Brain pericyte (primary cell): ENCODE measurements around the gene GPR37.

Experiments
- DNase-seq: peaks from one replicate; pipeline ENCODE4 v3.0.0-alpha.2; 2012; ENCODE audit warnings: low read depth, low spot score

The GPR37 gene

DNA sequence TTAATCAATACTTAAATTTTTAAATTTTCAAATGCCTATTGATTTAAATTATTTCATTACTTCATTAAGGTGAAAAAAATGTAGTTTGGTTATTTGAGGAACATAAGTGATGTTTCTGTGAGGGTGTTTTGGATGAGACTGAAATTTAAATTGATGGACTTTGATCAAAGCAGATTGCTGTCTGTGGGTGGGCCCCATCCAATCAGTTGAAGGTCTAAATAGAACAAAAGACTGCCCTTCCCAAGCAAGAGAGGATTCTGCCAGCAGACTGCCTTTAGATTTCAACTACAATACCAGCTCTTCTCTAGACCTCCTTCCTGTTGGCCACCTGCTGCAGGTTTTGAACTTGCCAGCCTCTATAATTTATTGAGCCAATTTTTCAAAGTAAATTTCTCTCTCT lies 14.5 kb upstream of the GPR37 start:
- no peak for DNase-seq

DNA sequence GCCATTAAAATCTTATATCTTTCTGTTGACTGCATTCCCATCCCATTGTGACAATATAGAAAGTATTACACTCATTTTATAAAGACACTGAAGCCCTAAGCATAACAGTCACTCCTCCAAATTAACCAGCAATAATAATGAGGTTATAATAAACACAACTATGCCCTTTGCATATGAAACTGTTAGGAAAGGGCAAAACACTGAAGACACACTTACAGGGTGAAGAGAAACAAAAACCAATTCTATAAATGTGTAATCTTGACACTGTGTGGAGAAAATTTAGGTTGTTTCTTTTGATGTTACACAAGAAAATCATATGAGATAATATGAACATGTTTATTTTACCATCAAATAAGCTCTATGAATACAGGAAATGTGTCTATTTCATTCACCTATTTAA lies 14.0 kb upstream of the GPR37 start:
- DNase-seq: no peak

DNA sequence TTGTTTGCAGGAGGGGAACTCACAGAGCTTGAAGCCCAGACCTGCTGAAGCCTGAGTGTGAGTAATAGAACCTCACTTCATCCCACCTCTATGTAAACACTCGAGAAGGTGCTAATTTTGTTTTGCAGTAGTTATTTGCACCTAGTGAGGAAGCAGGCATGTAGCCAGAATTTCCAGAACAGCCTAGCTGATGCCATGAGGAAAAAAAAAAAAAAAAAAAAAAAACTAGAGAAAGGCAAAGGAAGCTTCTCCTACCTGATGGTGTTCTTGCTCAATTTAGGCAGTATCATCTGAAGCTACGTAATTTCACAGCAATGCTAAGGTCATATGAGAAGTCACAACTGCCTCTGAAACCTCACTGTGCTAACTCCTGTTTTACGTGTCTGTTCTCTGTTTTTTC lies 13.6 kb upstream of the GPR37 start:
- DNase-seq: no peak

DNA sequence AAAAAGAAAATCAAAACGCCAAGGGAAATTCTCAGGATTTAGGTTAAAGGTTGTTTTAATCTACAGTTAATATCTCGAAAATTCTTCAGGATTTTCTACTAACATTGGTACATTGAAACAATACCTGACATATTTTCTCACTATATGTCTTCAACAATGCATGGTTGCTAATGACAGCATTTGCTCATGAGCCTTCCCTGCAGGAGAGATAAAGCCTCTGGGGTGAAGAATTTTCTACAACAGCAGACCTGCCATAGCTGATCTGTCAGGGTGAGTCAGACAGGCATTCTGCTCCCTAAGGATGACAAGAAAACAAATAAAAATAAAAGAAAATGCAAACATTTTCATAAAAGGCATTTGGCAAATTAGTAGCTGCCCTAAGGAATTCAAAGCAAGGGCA lies 11.7 kb upstream of the GPR37 start:
- no peak for DNase-seq

DNA sequence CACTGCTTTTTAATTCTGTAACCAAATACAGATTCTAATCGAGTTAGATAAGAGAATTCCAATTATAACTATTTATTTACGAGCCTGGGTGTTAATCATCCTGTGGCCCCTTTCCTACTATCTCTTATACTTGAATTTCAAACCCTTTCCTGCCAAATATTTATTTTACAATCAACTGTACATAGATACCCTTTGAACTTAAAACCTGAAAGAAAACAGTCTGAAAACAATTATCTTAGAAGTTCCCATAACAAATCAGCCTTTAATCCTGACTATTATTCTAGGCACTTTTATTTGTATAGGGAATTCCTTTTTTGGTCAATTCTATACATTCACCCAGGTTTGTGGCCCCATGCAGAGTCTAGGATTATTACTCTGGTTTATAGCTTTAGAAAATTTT lies 10.6 kb upstream of the GPR37 start:
- no peak for DNase-seq

DNA sequence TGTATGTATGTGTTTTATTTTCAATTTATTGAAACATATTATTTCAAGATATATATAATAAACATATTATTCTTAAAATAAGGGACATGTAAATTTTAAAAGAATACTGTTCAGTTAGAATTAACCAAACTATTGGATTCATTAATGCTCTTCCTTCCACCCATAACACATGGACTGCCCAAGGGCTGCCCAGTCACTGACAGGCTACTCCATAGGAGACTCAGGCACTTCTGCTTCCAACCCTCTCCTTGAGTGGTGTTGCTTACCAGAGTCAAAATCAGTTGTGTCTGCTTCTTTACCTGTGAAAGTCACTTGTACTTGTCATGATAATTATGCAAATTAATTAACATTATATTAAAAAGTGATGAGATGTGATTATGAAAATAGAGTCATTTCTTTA lies 9.8 kb upstream of the GPR37 start:
- no peak for DNase-seq

DNA sequence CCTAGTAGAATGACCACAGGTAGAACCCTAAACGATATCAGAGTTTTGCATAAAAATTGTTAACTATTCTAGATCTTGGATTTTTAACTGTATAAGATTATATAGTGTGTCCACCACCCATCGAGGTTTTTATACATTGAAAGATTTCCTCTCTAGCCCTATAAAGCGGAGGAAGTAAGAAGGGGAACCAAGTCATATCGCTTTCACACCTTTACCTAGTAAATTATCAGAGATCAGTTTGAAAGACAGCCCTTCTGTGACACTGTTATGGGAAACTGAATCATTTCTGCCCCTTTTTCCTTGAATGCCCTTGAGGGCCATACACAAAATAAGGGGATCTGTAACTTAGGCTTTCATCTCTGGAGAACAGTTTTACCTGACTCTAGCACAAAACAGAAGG lies 8.3 kb upstream of the GPR37 start:
- DNase-seq: no peak

DNA sequence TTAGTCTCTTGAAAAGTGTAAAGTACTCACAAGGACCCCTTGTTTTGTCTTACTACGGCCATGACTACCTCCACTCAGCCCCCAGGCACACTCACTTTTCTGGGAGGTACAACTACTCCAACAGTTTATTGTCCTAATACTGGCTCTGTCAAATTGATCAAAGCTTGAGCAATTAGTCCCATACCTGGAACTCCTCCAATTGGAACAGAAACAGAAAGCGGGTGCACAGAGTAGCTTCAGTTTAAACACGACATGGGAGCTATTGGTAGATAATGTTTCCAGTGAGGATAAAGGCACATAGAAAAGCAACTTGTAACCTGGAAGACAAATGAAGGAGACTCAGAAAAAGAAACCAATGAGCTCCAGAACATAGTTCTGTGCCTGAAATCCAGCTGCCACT lies 7.7 kb upstream of the GPR37 start:
- DNase-seq: no peak

DNA sequence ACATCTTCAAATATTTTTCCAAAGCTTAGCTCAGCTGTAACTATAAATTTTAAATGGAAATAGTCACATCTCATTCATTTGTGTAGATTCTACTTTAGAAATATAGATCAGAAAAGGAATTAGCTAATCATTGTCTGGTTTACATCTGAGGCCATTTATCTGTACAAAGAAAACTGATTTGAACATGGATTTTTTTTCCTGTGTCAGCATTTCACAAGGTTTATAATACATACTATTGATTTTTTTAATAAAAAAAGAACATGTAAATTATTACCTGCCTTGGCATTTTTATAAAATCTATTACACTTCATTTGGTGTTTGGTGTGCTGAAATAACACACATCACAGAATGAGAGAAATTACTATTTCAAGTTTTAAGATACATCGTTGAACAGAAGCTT lies 3.5 kb upstream of the GPR37 start:
- DNase-seq: no peak

DNA sequence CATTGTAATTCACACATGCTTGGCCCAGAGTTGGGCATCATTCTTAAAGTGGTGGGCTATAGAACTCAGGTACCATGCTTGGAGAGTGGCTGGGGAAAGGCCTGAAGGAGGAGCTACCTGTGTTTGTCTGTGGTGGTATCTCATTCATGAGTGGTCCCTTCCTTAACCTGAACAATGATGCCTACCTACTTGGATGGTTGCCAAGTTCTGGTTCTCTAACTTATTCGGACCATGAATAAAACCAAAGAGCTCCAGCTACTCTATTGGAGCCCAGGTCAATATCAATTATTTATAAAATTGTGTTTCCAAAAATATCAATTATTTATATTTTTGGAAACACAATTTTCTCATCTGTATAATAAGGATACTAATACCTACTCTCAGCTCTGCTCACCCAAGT lies 2.9 kb upstream of the GPR37 start:
- no peak for DNase-seq

DNA sequence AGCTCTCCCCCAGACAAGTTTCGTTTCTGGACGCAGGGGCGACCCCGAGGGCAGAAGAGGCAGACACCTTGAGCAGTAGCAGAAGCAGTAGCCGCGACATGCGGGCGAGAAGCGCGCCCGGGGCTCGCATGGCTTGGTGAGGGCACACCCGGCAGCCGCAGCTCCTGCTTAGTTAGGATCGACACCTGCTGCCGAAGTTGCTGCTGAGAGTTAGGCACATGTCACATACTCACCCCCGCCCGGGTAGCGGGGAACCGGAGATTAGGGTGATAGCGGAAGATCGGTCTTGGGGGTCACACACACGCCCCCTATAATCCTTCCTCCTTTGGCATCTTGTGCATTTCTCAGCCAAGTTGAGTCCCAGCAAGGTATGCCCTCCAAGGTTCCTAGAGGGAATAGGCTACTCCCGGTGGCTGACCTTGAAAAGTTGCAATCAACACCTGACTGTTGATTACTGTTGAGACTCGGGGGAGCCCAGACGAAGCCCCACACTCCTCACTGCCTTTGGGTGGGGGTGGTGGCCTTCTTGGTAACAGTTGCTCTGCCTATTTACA lies 668 bp downstream of the GPR37 start:
- DNase-seq: no peak

DNA sequence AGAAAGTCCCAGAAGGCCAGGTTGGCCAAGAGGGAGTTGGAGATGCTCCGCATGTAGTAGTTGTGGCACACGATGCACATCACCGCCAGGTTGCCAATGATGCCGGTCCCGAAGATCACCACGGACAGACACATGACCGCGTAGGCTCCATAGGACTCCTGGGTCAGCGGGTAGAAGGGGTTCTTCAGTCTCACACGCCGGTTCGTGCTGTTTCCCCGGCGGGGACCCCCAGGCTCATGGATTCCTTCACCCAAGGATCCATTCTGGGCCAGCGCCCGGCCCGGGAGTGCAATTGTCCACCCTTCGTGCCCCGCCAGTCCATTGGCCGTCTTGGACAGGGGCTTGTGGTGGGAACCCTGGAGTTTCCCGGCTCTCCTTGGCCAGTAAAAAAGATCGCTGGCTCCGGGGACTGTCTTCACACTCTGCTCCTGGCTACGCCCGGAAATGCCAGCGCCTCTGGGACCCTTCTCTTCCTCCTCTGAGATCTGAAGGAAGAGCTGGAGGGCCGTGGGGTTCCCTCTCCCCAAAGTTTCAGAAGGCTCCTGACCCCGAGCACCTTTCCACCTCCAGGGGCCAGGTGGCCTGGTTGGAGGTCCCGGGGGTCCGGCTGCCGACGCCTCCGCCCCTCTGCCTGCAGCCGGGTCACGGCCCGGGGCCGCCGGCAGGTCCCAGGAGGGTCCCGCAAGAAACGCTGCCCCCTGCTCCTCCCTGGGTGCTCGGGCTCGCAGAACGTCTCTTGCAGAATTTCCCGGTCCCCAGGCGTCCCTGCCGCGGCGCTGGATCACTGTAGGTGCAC lies 1.3 kb downstream of the GPR37 start:
- no peak for DNase-seq

DNA sequence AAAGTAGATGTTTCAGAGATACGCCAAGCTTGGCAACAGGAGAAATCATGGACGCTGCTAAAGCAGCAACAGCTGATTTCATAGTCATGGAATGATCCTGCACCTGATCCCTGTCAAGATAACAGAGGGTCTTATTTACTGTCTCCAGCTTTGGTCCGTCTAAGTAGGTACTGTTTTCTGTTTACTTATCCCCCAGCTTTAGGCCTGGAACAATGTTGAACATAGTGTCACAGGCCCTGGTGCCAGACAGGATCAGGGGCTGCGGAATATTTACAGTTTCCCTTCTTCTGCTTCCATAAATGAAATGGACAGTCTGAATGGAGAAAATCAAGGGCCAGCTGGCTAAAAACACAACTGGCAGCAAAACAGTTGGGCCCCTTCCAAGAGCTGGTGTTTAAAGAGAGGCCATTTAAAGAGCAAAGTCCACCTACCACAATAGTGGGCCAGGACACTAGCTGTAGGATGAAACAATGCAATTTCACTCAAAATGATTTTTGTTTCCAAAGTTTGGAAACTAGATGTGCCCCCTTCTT lies 2.9 kb downstream of the GPR37 start:
- no peak for DNase-seq

DNA sequence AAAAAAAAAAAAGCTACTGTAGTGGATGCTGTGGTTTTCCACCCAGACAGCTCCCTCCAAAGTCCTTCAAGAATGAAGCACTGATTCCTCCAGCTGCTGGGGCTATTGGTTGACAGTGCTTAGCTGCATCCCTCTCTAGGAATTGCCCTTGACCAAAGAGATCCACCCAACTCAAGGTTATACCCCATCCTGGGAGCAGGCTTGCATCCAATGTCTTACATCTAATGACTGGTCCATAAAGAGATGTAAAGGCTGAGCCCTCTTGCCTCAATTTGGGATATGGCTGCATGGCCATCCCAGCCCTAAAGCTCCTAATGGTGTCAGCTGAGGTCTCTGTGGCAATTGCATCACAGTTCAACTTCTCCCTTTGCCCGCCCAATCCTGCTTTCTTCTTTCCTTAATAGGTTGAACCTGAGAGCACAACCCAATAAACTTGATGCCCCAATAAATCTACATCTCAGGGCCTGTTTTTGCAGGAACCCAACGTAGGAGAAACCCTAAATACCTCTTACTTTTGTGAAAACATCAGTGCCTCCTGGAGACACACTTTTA lies 4.4 kb downstream of the GPR37 start:
- no peak for DNase-seq

DNA sequence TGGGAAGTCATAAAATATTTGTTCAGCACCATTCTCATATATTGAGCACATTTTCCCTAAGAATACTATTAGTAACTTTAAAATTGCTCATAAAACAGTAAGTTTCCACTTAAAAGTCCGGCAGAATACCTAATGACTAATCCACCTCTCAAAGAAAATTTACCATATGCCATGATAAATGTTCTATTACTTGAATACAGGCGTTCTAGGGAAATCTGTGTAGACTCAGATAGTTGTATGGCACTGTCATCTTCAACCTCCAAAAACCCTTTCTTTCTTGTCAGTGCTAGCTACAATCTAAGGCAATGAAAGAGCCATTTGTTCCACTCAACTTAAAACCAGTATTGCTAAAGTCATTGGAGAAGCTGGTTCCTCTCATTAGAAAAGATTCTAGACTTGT lies 7.3 kb downstream of the GPR37 start:
- no peak for DNase-seq

DNA sequence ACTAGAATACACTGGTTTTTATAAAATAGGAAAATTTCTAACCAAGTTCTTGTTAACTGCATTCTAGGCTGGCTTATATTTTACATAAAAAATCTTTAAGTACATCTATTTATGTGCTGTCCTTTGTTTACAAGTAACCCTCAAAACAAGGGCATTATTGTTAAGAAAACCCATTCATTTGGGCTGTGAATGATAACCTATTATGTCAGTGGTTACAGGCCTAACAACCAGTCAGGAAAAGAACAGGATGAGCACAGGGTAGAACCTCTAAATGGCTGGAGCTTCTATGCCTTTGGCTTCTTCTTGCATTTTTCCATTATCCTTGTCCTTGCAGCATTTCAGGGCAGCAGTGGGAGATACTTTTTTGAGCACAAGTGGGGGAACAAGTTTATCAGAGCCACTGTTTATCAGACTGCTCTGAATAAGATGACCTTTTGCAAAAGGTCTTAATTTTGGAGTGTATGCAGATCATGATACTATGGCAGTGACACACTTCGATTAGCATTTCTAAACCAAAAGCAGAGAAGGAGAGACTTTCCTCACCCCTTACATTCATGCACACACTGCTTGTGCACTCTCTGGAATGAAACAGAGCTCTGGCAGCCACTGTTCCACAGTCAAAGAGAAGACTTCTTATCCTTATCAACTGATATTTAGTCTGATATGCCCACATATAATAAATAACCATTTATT lies 10.9 kb downstream of the GPR37 start:
- DNase-seq: no peak

DNA sequence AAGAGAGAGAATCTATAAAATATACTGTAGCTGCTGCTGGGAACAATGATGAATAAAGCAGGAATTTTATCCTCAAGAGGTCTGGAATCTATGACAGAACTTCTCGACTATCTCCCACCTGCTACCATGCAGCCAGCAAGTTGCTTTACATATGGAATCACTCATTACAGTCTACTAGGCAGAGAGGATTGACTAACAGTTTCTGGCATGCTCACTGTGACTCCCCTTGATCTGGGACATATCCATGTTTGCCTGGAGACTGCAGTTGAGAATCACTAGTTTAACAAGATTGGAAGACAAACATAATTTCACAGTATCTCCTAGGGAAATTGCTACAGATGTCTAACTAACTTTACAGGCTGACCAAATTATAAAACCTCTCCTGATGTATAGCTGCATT lies 13.3 kb downstream of the GPR37 start:
- no peak for DNase-seq

DNA sequence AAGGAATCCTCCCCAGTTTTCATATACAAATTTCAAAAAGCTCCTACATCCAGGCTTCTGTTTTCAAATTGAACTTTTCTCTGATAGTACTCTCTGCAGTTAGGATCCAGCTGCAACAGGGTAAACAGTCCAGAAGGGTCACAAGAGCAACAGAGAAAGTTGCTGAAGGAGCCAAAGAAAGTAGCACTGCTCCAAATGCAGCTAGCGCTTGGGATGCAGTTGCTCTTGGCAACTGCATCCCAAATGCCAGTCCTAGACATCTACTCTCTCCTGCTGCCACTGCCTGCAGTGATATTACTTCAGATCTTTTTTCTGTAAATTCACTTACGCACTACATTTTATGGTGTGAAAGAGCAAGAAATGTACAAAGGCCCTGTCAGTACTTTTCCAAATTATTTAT lies 14.6 kb downstream of the GPR37 start:
- no peak for DNase-seq

DNA sequence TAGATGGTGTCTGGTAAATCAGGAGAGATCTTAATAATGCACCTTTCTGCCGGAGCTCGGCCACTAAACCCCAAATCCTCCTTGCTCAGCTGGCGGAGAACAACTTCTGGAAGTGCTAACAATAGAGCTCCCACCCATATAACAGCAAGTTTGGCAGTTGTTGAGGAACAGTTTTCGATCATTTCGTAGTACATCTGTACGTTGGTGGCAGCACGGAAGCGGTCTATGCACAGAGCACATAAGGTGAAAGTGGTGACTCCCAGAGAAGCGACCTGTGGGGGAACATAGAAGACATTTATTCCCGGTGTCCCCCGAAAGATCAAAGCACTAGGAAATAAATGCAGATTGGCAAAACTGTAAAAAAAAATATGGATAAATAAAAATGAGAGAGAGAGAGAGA lies 18.5 kb downstream of the GPR37 start:
- DNase-seq: no peak

DNA sequence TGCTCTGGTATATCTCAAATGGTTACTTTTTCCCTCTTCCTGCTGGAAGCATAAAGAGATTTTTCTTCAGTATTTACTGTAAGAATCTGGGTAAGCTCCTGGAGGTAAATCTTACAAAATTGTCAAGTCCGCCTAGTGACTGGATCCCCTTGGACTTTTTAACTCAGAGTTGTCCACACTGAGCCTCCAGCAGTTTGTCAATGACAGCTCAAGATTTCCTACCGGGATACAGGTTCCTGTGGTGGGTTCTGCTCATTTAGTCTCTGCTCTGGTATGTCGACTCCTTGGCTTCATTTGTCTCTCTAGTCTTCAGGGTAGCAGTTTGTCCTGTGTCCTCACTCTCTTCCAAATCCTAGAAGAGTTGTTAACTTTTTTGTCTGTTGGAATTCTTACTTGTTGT lies 27.0 kb downstream of the GPR37 start:
- no peak for DNase-seq

DNA sequence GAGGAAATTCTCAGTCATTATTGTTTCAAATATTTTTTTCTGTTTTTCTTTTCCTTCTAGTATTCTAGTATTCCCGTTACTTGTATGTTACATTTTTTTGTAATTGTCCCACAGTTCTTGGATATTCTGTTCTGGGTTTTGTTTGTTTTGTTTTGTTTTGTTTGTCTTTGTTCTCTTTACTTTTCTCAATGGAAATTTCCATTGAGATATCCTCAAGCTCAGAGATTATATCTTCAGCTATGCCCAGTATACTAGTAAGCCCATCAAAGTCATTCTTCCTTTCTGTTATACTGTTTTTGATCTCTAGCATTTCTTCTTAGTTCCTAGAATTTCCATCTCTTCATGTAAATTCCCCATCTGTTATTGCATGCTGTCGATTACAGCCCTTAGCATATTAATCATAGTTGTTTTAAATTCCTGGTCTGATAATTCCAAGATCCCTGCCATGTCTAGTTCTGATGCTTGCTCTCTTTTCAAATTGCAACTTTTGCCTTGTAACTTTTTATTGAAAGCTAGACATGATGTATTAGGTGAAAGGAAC lies 27.8 kb downstream of the GPR37 start:
- no peak for DNase-seq

DNA sequence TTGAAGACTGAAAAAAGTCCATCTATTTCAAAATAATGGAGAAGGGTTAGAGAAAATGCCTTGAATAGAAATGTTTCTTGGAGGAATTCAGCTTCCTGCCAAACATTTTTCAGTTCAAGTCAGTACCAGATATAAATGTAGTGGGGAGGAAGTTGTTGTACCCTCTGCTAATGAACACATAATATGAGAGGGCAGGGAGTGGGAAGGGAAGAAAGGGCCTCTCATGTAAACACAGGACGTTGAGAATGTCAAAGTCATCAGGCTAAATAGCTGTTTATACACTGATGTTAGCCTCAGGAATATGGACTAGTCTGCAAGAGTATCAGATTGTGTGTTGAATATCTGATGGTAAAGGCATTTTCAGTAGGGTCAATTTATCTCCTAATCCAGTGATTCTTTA lies 37.0 kb downstream of the GPR37 start:
- no peak for DNase-seq
